GM12878 (cell line): ENCODE data around the gene DNAAF8. TPM values are rescaled to one million over a fixed set of nuclear protein-coding genes. Genes with fewer than 3 reads are reported as not detected.
A peak's percentile ranks its signal among the peaks of the same experiment; 100 is the strongest.

Experiments used
- ATAC-seq: fragments of 200-7000 bp; cut with Tn5 transposase; 3 replicates; pipeline ENCODE4 v1.9.1; 2020; ENCODE audit warnings: mild to moderate bottlenecking, moderate library complexity
- BruUV-seq: library from RNA; stranded (reverse); fragments of 400-500 nt; replicated peaks from 2 replicates; lab custom pipeline; 2021; lab: Mats Ljungman, UMichigan
- CTCF ChIA-PET: fragments of 300-600 bp; sonication (Branson Sonifier 250); formaldehyde crosslinking; extraction: SDS; loops from one replicate; lab custom pipeline; 2021; ENCODE audit warnings: inconsistent platforms; lab: Yijun Ruan, JAX
- POLR2A ChIA-PET: fragments of 350-600 bp; formaldehyde crosslinking; extraction: SDS; loops from one replicate; lab custom pipeline; 2021; ENCODE audit warnings: inconsistent platforms; lab: Charles Lee
- RAD21 ChIA-PET: fragments of 300-600 bp; sonication (Branson Sonifier 250); formaldehyde crosslinking; loops from one replicate; lab custom pipeline; 2023; ENCODE audit warnings: antibody characterized with exemption; ENCODE audit not compliant: unreplicated experiment; lab: Charles Lee
- SMC1A ChIA-PET: fragments of 300-600 bp; sonication (Branson Sonifier 250); formaldehyde crosslinking; loops from one replicate; lab custom pipeline; 2023; ENCODE audit not compliant: unreplicated experiment, uncharacterized antibody; lab: Charles Lee
- DNase-seq: peaks from one replicate; pipeline ENCODE4 v3.0.0-alpha.2; 2011; ENCODE audit warnings: low read depth, low spot score
- FAIRE-seq: peaks from 3 replicates; lab custom pipeline; 2011; peaks lifted over from hg19 to GRCh38; lab: Jason Lieb, UNC
- H2AFZ ChIP-seq: 2 replicates; pipeline ENCODE4 v1.6.0; 2011; ENCODE audit warnings: low read depth, low read length, control low read depth; ENCODE audit not compliant: control insufficient read depth
- H3K27ac ChIP-seq: 2 replicates; pipeline ENCODE4 v1.5.1; 2011; ENCODE audit warnings: control low read depth; ENCODE audit not compliant: control insufficient read depth, insufficient read depth
- H3K27me3 ChIP-seq, 2 experiments: replicated peaks in 1 of 2; 2 replicates each; pipeline versions ENCODE4 v1.6.0 to v1.6.1; 2011; ENCODE audit warnings: low read length in 1 of 2; ENCODE audit not compliant: control insufficient read depth in 2 of 2, insufficient read depth in 2 of 2
- H3K36me3 ChIP-seq, 2 experiments: 2 replicates each; pipeline ENCODE4 v1.5.1; 2011; ENCODE audit warnings: low read length in 1 of 2; ENCODE audit not compliant: control insufficient read depth in 2 of 2, insufficient read depth in 2 of 2
- H3K4me1 ChIP-seq: 2 replicates; pipeline ENCODE4 v1.6.1; 2011; ENCODE audit warnings: mild to moderate bottlenecking, low read length, moderate library complexity, mixed read lengths; ENCODE audit not compliant: control insufficient read depth, insufficient read depth
- H3K4me2 ChIP-seq: 2 replicates; pipeline ENCODE4 v1.6.0; 2011; ENCODE audit warnings: control low read depth; ENCODE audit not compliant: control insufficient read depth, insufficient read depth
- H3K4me3 ChIP-seq: fragments of 200-600 bp; sonication (generic); 2 replicates; pipeline ENCODE4 v1.5.1; 2016
- H3K79me2 ChIP-seq: 2 replicates; pipeline ENCODE4 v1.6.0; 2011; ENCODE audit warnings: low read length; ENCODE audit not compliant: control insufficient read depth, insufficient read depth
- H3K9ac ChIP-seq: 2 replicates; pipeline ENCODE4 v1.8.0; 2011; ENCODE audit warnings: low read length, control low read depth, mixed read lengths; ENCODE audit not compliant: control insufficient read depth, insufficient read depth
- H3K9me3 ChIP-seq: replicated peaks from 3 replicates; pipeline ENCODE4 v1.5.1; 2011; ENCODE audit warnings: mild to moderate bottlenecking, low read length; ENCODE audit not compliant: control insufficient read depth, insufficient read depth
- H4K20me1 ChIP-seq: 2 replicates; pipeline ENCODE4 v1.6.0; 2011; ENCODE audit not compliant: control insufficient read depth, insufficient read depth
- ATF2 ChIP-seq: IDR thresholded peaks from 2 replicates; pipeline ENCODE4 v1.6.1; 2012; ENCODE audit warnings: low read length, inconsistent platforms
- BHLHE40 ChIP-seq, 2 experiments: fragments of 450-650 bp in 1 of 2; IDR thresholded peaks; 2 replicates each; pipeline ENCODE4 v1.6.1; 2011 to 2017; ENCODE audit warnings: low read depth in 2 of 2, borderline replicate concordance in 1 of 2, improper control_type of control experiment in 1 of 2, low read length in 1 of 2, mild to moderate bottlenecking in 1 of 2
- CREM ChIP-seq: IDR thresholded peaks from 2 replicates; pipeline ENCODE4 v1.6.1; 2014; ENCODE audit warnings: antibody characterized with exemption, low read depth
- FOXM1 ChIP-seq: IDR thresholded peaks from 2 replicates; pipeline ENCODE4 v1.6.1; 2012; ENCODE audit warnings: low read depth, mild to moderate bottlenecking, inconsistent platforms, low read length, moderate library complexity
- JUNB ChIP-seq: IDR thresholded peaks from 2 replicates; pipeline ENCODE4 v1.6.1; 2016; ENCODE audit warnings: antibody characterized with exemption, mild to moderate bottlenecking
- MEF2A ChIP-seq: IDR thresholded peaks from 2 replicates; pipeline ENCODE4 v1.6.1; 2011; ENCODE audit warnings: low read depth, mild to moderate bottlenecking, low read length, moderate library complexity; ENCODE audit not compliant: insufficient read depth
- POLR2A ChIP-seq: IDR thresholded peaks from 2 replicates; pipeline ENCODE4 v1.6.1; 2011; ENCODE audit warnings: low read depth, mild to moderate bottlenecking, low read length
- RAD21 ChIP-seq: IDR thresholded peaks from 2 replicates; pipeline ENCODE4 v1.6.1; 2011; ENCODE audit warnings: mild to moderate bottlenecking, low read depth, low read length, moderate library complexity; ENCODE audit not compliant: insufficient read depth
- SREBF1 ChIP-seq: IDR thresholded peaks from 2 replicates; pipeline ENCODE4 v1.6.1; 2012; ENCODE audit warnings: mild to moderate bottlenecking, low read length
- ZBTB4 ChIP-seq: fragments of 450-650 bp; formaldehyde crosslinking; IDR thresholded peaks from 2 replicates; pipeline ENCODE4 v1.4.0; 2022; ENCODE audit warnings: mild to moderate bottlenecking, moderate library complexity
- WGBS: methylation state at CpG from one replicate; pipeline ENCODE4 v1.1.6; 2016; ENCODE audit warnings: low lambda C conversion rate; ENCODE audit not compliant: insufficient replicate concordance, insufficient coverage; ENCODE audit errors: missing lambda C conversion rate; 5-methylcytosine and 5-hydroxymethylcytosine counted together
- in situ Hi-C: fragments of 300-500 bp; cut with MboI; formaldehyde crosslinking; loops from 9 replicates; pipeline ENCODE4 v1.14.3; 2018; ENCODE audit warnings: mixed read lengths
- intact Hi-C: fragments of 100-400 bp; cut with micrococcal nuclease; formaldehyde crosslinking; loops from one replicate; pipeline ENCODE4 v1.14.2; 2022; ENCODE audit not compliant: unreplicated experiment
- polyA plus RNA-seq, 11 experiments: library from polyadenylated mRNA; depleted of rRNA in 4 of 11; unstranded in 6 of 11; stranded (reverse) in 5 of 11; fragments of >200 nt; fragmentation: Nextera tagmentation in 4 of 11; fragmentation: Illumina TruSeq in 1 of 11; extraction: Ambion mirVana in 4 of 11; extraction: Trizol in 1 of 11; gene quantifications; 1 replicate in 1 of 11; 2 replicates in 10 of 11; pipeline versions ENCODE4 v1.2.1 to v1.2.3, GENCODE V29; 2011 to 2016; ENCODE audit warnings: inconsistent platforms in 2 of 11, missing spikeins in 2 of 11, low read depth in 1 of 11
- total RNA-seq, 4 experiments: library from RNA; depleted of rRNA in 3 of 4; stranded (reverse); fragments of >200 nt in 3 of 4; fragmentation: Illumina TruSeq in 1 of 4; extraction: Trizol in 1 of 4; gene quantifications; 2 replicates each; pipeline versions ENCODE4 v1.2.1 to v1.2.3, GENCODE V29; 2013 to 2021
- TF ChIP-seq, protein P1 (sequence below): IDR thresholded peaks from 2 replicates; pipeline ENCODE4 v1.6.1; 2012; ENCODE audit warnings: low read depth, low read length, improper control_type of control experiment

DNAAF8 gene
- total and polyA plus RNA-seq, 10 of the 15 experiments (the other 5 are each of a cell fraction or from before 2014, with no cell fraction given), result 0.01 to 0.78 (median 0.22) TPM; not detected in 2

GRCh38 chr16:4685776-4686496, 48.4 kb upstream of the DNAAF8 start:
- intact Hi-C loops (no loop called here), in situ Hi-C loops (no loop called here)
- BruUV-seq, result no TSS peak
- H3K79me2 ChIP-seq, result no peaks in the 10 kb centered on the region
- no peak overlapping the region for H3K4me2 ChIP-seq
- no peak overlapping the region for H3K27ac ChIP-seq
- SMC1A ChIA-PET, result interaction anchor here (0.5 kb wide), 1 partner anchor 83 kb away, joined by 3 read pairs; no protein-coding TSS in a partner anchor
- H3K36me3 ChIP-seq, result peaks cover 0 to 27% of the 10 kb centered on the region in 2 experiments; a peak in 3 of 4 replicates
- TF ChIP-seq ATF2, result no peak
- 0 out of 2 replicates have a peak, but pooled peaks have one; percentile 9 for TF ChIP-seq POLR2A
- no peak for TF ChIP-seq SREBF1
- no peak overlapping the region for H3K9ac ChIP-seq
- no peak overlapping the region for H3K4me3 ChIP-seq
- no peaks in the 10 kb centered on the region; the same call in 1 of the 2 replicates for H4K20me1 ChIP-seq
- no peaks in the 10 kb centered on the region for H3K27me3 ChIP-seq
- POLR2A ChIA-PET, result no interaction called here
- RAD21 ChIA-PET, result no interaction called here
- WGBS, result 99% methylated on average over 27 of the region's 38 CpGs
- H3K9me3 ChIP-seq, result no peaks in the 10 kb centered on the region
- ATAC-seq (no peak), DNase-seq (no peak), FAIRE-seq (no peak)
- CTCF ChIA-PET, result no interaction called here
- H2AFZ ChIP-seq, result no peak overlapping the region
- no peaks in the 10 kb centered on the region for H3K4me1 ChIP-seq

DNA sequence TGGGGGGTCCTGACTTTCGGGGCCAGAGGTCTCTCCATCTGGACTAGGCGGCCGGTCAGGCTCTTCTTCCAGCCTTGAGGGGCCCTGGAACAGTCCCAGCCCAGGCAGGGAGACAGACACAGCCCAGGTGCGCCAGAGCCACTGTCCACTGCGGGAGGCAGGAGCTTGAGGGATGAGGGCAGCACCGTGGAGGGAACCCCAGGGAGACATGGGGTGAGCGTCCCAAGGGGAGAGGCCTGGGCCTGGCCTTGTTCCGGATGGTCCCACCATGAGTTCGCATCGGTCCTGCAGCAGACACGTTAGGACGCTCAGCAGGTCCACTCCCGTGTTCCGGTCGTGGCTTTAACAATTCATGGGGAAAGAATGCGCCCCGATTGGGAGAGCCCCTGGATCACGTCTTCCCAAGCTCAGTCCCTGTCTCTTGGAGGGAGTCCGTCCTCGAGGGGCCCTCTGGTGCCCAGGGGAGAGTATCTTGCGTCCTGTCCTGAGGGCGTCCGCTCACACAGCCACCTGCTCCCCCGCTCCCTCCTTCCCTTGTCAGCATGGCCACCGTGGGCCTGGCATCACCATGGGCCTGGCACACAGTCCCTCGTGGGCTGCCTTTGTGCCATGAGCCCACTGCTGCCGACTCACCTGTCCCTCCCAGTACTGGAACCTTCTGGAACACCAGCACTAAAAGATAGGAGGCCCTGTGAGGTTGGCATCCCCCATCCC, 47.7 kb upstream of the DNAAF8 start:
- Histone ChIP-seq H3K79me2 (no peaks in the 10 kb centered on the region), H3K4me3 (no peak overlapping the region), H4K20me1 (no peaks in the 10 kb centered on the region), H3K4me2 (no peak overlapping the region), H3K9ac (no peak overlapping the region), H2AFZ (no peak overlapping the region), H3K36me3 (peaks cover 0 to 25% of the 10 kb centered on the region in 2 experiments; a peak in 3 of 4 replicates), H3K27ac (no peak overlapping the region), H3K4me1 (no peaks in the 10 kb centered on the region), H3K9me3 (no peaks in the 10 kb centered on the region), H3K27me3 (no peaks in the 10 kb centered on the region)
- DNase-seq, result no peak
- CTCF ChIA-PET, result no interaction called here
- BruUV-seq, result no TSS peak
- WGBS, result 97% methylated on average over 27 of the region's 27 CpGs
- intact Hi-C loops (no loop called here), in situ Hi-C loops (no loop called here)
- POLR2A ChIA-PET, result no interaction called here
- FAIRE-seq, result no peak
- ATAC-seq, result no peak
- SMC1A ChIA-PET, result no interaction called here
- RAD21 ChIA-PET, result no interaction called here
- TF ChIP-seq MEF2A (no peak), JUNB (no peak), FOXM1 (no peak), CREM (no peak), RAD21 (no peak), ZBTB4 (CRISPR knock-in tag) (no peak), SREBF1 (no peak), BHLHE40 (IDR thresholded peaks at IDR 0.05; ENCODE audit: borderline replicate concordance in 1 of 2, low read depth in 2 of 2, low read length in 1 of 2) (no peak)
- TF ChIP-seq, protein P1, sequence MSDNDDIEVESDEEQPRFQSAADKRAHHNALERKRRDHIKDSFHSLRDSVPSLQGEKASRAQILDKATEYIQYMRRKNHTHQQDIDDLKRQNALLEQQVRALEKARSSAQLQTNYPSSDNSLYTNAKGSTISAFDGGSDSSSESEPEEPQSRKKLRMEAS, result no peak
